GM12873 (cell line): ENCODE measurements around the gene PRKCD.

ENCODE experiments used
- TF ChIP-seq, protein P1 (sequence below): IDR thresholded peaks from 2 replicates; pipeline ENCODE4 v1.5.1; 2012; ENCODE audit warnings: low read depth, mild to moderate bottlenecking, moderate library complexity, low read length, control low read depth; ENCODE audit not compliant: insufficient read depth; ENCODE audit errors: missing control alignments

The PRKCD gene

DNA sequence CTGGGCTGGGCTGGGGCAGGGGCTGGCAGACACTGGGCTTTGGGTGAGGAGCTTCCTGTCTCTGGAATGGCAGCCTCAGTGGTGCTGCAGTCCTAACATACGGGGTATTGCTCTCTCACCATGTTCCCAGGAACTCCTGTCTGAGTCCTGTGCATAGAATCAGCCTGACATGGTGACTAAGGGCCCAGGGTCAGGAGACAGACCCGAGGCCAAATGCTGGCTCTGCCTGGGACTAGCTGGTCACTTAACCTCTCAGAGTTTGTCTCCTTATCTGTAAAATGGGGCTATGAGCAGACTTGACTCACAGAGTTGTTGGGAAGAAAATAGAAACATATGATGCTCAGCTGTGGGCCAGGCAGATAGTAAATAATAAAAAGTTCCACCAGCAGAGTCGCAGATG is 28.3 kb downstream of the PRKCD start:
- TF ChIP-seq, protein P1, sequence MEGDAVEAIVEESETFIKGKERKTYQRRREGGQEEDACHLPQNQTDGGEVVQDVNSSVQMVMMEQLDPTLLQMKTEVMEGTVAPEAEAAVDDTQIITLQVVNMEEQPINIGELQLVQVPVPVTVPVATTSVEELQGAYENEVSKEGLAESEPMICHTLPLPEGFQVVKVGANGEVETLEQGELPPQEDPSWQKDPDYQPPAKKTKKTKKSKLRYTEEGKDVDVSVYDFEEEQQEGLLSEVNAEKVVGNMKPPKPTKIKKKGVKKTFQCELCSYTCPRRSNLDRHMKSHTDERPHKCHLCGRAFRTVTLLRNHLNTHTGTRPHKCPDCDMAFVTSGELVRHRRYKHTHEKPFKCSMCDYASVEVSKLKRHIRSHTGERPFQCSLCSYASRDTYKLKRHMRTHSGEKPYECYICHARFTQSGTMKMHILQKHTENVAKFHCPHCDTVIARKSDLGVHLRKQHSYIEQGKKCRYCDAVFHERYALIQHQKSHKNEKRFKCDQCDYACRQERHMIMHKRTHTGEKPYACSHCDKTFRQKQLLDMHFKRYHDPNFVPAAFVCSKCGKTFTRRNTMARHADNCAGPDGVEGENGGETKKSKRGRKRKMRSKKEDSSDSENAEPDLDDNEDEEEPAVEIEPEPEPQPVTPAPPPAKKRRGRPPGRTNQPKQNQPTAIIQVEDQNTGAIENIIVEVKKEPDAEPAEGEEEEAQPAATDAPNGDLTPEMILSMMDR, result no peak

DNA sequence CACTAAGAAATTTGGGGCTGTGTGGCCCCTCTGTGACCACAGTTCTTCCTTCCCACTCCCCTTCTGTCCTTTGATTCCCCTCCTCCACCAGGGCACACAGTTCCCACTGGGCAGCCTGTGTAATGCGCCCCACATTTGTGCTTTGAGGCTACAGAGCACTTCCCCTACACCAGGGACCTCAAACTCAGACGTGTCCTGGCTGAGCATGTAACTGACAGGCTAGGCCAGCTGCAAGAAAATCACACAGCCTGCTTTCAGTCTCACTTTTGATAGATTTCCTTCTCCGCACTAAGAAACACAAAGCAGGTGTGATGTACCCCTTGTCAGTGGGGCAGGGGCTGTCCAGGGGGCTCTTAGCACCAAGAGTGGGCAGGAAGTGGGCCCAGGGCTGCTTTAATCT is 29.6 kb downstream of the PRKCD start:
- TF ChIP-seq, protein P1, result no peak

DNA sequence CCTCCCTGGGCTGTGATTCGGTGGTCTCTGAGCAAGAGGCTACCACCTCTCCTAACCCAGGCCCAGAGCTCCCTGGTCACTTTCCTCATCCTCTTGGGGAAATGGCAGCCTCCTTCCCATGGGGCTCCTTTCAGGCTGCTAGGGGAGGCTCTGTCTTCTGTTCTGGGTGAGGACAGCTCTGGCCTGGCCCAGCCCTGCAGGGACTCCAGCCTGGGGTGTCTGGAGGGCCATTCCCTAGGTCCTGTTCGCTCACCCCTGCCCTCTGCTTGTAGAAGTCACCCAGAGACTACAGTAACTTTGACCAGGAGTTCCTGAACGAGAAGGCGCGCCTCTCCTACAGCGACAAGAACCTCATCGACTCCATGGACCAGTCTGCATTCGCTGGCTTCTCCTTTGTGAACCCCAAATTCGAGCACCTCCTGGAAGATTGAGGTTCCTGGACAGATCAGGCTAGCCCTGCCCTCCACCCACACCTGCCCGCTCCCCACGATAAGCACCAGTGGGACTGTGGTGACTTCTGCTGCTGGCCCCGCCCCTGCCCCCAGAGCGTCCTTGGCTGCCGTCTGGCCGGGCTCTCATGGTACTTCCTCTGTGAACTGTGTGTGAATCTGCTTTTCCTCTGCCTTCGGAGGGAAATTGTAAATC is 30.9 kb downstream of the PRKCD start:
- TF ChIP-seq, protein P1, result no peak

DNA sequence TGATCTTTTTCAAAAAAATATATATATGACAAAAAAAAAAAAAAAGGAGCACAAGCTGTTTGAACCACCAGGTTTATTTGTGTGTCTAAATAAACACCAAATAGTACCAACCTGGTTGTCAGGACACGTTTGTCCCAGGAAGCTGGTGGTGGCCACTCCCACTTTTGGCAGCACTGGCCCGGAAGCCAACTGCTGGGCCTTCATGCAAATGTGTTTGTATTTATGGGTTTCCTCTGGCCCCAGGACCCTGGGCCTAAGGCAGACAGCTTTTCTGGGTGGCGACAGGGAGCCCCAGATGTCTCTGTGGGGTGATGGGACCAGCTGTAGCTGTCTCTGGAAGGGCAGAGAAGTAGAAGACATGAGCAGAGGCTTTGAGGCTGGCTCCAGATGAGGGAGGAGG is 31.6 kb downstream of the PRKCD start:
- TF ChIP-seq, protein P1, result no peak

DNA sequence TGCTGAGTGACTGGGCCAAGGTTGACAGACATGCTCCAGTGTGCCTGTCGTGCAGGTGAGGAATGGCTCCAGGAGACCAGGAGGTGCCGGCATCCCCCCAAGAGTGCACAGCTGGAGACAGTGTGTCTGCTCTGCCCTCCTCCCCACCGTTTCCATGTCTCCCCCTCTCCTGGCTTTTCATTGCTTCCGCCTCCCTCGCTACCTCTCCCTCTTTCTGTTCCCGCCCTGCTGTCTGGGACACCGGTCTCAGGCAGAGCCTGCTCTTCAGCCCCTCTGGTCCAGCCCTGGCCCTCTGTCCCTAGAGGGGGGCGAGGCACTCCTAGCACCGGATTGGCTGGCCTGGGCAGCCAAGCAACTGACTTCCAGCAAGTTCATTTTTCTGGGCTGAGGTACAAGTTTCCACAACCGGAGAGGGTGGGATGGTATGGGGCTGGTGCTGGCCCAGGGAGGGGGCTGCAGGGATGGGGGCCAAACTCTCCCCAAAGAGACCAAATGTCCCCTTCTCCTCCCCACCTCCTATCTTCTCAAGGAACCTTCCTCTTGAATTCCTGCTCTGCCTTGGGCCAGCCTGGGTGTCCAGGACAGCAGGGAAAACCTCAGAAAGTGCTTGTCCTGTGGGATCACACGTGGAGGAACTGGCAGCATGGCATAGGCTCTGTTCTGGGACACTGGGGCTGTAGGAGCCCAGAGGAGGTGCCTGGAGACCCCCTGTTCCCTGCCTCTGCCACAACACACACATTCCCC is 32.6 kb downstream of the PRKCD start:
- TF ChIP-seq, protein P1, result no peak

DNA sequence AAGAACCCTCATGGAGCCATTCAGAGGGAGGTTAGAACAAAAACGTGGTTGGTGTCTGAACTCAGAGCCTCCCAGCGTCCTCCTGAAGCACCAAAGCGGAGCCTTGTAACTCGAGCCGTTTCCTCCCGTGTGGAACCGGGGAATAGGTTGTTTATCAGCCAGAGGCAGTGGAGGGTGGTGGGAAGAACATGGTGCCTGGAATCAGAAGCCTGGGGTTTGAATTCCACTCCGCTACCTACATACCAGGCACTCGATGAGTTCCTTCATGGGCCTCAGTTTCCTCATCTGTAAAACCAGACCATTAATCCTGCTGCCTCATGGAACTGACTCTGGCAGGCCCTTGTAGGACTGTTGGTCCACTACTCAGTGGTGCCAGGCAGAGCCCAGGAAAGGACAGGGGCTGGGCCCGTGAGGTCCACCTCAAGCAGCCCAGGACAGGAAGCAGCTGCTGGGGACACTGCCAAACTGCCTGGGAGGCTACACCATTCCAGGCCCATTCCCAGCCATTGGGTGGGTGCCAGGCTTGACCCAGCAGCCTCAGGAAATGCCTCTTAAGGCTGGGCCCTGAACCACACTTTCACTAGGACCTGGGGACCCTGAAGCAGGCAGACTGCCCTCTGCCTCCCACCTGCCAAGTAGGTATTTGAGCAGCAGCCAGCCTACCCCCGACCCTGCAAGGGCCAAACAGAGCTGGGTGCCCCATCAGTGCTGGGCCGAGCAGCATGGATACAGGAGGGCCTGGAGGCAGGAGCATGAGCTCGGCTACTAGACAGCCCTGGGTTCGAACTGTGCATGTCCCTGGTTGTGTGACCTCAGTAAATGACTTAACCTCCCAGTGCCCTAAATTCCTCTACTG is 33.4 kb downstream of the PRKCD start:
- TF ChIP-seq, protein P1, result no peak

DNA sequence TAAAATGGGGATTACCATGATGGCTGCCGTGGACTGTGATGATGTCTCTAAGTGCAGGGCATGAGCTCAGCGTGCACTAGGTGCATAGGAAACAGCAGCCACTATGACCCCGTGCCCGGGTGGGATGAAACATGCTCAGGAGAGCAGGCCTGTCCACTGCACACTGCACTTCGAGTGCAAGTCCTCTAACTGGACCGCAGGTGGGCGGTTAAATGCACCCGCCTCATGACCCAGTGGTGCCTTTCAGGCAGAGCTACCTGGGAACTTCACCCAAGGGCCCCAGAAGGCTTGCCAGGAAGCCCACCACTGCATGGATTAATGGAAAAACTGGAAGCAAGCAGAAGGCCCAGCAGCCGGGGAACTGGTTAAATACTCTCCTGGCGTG is 34.0 kb downstream of the PRKCD start:
- TF ChIP-seq, protein P1, result no peak
